Kasumi-1 (cell line): ENCODE data around the gene LASP1NB.
"Not testable (repeated sequence)": the region's sequence is repeated elsewhere in the genome, so short reads cannot be mapped to it uniquely, and the experiment has no call there.

Experiments used
- DNase-seq, 2 experiments: peaks; one replicate each; lab custom pipeline; 2025; lab: John Stamatoyannopoulos, UW

LASP1NB gene

DNA sequence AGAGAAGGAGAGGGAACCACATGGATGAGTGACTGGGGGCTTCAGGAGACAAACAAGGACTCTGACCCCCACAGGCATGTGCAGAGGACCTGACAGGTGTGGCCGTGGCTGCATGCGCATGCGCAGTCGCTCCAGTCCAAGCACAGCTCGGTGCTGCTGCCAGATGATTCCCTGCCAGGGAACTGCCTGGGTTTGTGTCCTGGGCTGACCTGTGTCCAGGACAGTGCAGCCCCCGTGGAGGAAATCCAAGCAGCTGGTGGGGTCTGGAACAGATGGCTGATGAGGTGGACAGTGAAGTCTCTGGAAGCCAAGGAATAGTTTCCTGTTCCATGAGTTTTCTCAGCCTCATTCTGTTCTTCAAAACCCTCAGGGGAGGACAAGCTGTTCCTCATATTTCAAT is 28.2 kb upstream of the LASP1NB start:
- no peak for DNase-seq

DNA sequence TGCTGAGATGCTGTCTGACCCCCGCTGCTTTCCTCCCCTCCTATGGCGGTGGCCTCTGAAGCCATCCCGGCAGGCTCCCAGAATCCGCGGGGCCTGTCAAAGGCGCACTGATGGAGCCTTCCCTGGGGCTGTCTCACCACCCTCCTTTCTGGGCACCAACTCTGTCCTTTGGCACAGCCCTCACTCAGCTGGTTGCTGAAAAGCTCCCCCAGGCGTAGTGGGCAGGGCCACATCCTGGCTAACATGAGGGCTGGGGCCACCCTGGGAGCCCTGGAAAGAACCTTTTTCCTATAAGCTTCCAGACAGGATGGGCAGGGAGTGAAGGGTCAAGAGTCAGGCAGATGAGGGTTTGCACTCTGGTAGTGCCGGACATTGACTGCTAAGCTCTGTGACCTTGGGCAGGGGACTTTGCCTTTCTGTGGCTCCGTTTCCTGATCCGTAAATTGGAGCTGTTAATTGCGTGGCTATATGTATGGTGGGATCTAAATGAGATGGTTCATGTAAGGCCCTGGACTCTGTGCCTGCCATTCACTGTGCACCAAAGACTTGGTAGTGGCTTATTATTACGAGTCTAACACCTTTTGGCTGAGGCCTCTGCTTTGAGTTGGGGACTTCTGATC is 27.6 kb upstream of the LASP1NB start:
- no peak for DNase-seq

DNA sequence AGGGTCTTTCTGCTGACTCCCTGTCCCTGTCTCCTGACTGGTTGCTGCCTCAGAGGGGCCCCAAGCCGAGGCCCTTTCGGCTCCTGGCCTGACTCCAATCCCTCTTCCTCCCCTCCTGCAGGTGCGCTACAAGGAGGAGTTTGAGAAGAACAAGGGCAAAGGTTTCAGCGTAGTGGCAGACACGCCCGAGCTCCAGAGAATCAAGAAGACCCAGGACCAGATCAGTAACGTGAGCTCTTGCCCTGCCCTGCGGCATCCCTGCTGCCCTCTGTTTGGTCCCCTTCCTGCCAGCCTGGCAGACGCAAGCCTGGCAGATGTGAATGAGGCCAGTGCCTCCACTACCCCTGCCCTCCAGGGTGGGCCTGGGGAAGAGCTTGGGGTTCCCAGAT is 27.1 kb upstream of the LASP1NB start:
- DNase-seq = peak; percentile 17 to 57

DNA sequence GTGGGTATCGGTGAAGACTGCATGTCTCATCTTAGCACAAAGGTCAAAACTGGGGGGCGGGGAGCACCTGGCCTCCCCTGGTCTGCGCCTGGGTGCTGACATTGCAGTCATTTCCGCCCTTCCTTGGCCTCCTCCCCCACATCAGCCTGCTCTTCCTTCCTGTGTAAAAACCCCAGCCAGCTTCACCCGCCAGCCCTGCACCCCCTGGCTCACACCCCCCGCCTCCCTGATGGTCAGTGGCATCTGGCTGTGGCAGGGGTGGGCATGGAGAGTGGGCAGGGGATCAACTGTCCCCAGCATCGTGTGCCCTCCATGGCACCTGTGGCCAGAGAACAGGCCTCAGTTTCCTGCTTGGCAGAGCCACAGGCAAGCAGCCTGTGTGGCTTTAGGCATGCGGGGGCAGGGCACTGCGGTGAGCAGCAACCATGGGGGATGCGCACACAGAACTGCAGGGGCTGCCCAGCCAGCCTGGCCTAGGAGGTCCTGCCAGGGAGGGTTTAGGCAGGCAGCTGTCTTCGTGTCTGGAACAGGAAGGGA is 26.5 kb upstream of the LASP1NB start:
- DNase-seq = peak; percentile 84 to 92

DNA sequence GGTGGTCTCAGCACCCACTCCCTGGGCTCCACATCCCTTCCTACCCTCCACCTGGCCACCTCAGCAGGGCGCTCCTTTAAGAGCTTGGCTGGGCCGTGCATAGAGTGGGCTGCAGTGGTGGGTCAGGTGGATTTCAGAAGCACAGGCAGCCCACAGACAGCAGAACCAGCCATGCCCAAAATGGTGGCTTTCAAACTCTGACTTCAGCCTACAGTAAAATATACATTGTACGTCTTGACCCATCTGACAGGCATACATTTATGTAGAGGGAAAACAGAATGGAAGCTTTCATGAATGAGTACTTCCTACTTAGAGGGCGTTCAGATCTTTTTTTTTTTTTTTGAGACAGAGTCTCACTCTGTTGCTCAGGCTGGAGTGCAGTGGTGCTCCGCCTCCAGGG is 26.0 kb upstream of the LASP1NB start:
- DNase-seq = no peak

DNA sequence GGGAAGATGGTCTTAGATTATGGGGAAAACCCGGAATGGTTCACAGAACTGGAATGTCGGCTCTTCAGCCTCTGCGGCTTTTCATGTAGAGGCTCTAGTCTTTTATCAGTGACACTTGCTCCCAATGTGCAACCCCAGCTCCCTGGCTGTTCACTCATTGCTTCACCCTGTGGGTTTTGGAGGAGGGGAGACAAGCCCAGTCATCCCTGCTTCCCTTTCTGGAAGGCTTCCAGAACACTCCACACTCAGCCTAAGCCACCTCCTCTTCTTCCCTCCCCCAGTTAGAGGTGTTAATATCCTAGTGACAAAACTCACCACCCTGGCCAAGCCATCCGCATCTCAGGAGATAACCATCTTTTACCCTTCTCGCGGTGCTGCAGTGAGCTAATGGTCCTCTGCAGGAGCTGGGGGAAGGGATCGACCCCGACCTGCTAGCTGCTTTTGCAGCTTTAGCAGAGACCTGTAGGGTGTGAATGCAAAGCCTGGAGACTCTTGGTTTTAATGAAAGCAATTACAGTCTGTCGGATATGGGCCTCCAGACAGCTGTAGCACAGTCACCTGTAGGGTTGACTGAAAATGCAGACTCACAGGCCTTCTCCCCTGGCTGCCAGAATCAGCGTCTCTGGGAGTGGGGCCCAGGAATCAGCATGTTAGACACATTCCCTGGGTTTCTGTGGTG is 24.3 kb upstream of the LASP1NB start:
- DNase-seq = peak; percentile 80 to 87

DNA sequence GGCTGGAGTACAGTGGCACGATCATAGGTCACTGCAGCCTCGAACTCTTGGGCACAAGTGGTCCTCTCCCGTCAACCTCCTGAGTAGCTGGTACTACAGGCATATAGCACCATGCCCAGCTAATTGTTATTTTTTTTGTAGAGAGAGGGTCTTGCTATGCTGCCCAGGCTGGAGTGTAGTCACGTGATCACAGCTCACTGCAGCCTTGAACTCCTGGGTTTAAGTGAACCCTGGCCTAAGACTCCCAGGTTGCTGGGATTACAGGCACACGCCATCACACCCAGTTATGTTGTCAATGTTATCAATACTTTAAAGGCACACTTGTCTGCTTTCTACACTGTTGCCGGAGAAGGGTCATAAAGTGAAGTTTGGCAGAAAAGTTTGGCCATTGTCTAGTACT is 22.0 kb upstream of the LASP1NB start:
- no peak for DNase-seq

DNA sequence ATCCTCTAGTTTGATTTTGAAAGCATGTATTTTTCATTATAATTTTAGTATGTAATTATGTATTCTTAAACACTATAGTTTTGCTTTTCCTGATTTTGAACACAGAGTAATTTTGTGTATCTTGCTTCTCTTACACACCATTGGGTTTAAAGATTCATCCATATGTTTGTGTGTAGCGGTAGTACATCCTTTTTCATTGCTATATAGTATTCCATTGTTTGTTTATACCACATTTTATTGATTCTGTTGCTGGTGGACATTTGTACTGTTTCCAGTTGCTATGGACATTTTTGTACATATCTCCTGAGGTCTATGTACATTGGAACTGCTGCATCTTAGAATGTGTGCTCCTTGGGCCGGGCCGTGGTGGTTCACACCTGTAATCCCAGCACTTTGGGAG is 20.5 kb upstream of the LASP1NB start:
- DNase-seq = no peak

DNA sequence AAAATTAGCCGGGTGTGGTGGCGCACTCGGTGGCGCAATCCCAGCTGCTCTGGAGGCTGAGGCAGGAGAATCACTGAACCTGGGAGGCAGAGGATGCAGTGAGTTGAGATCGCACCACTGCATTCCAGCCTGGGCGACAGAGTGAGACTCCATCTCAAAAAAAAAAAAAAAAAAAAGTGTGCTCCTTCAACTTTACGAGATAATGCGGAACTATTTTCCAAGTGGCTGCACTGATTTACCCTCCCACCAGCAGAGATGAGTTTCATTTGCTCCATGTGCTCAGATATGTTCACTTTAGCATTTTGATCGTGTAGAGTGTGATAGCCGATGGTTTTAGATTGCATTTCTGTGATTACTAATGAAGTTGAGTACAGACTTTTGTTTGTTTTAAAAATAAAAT is 20.0 kb upstream of the LASP1NB start:
- DNase-seq = no peak

DNA sequence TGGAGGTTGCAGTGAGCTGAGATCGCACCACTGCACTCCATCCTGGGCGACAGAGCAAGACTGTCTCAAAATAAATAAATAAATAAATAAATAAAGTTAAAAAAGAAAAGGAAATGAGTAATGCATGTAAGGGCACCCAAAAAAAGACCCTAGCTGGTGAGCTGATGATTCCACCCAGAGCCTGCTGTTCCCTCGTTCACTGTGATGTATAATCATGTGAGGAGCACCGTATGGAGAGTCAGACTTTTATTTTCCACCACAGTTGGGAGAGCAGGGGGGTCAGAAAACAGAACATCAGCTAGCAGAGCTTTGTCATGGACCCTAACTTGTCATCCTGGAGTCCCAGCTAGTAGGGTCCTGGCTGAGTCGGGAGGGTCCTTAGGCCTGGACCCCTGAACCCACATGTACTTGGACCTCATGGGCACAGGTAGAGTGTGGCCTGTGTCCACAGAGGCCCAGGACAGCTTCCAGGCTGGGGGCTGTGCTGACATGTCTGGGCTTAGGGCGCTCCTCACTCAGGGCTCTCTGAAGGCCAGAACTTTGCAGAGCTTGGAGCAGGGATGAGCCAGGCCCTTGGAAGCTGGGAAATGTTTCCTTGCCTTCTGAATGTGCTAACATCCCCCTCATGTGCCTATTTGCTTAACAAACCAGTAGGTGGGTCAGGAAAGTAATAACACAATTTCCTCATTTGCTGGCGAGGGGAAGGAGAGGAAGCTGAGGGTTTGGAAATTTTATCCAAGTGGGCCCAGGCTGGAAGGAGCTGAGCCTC is 18.8 kb upstream of the LASP1NB start:
- DNase-seq = peak in 1 of 2 experiments; percentile 13

DNA sequence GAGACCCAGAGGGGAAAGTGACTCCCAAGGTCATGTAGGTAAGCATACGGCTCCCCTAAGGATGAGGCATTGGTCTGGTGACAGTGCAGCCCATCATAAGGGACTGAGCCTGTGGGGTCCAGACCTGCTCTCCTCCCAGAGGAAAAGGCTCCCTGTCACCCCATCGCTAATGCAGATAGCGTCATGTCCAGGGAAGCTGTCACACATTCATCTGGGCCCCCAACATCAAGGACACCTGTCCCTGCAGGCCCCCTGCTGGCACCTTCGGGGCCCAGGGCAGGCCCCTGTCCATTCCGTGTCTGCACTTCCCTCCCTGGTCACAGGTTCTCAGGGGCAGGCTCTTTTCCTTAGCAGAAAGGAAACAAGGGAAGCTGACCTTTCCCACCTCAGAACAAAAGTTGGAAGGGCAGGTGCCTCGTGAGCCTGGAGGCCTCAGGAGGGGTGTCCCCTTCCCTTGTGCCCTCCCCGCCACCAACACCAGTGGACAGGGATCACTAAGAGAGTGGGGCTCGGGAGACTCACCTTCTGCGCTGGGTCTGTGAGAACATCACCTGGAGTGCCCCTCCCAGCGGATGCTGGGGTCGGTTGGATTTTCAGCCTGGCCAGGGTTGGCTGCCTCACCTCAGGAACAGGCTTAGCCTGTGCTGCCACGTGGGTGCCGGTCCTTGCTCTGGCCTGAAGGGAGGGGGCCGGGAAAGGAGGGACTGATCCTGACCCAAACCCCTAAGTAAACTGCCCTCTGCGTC is 17.3 kb upstream of the LASP1NB start:
- DNase-seq = no peak

DNA sequence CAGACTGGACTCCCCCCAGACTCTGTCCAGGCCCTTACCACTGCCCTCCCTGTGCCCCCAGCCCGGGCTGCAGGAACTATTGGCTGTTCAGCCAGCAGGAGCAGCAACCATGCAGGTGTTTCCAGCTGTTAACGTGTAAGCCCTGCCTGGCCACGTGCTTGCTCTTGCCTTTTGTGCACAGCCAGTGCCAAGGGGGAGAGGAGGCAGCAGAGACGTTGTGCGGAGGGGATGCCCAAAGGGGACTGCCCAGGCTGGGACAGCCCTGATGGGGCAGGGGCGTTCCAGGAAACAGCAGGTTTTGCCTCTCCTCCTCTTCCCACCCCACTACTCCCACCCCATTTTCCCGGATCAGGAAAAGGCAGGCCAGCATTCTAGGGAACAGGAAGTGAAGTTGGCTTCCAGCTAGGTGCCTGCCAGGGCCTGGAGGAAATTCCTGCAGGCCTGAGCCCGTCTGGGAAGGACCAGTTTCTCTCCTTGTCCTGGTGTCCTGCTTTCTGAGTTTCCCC is 16.7 kb upstream of the LASP1NB start:
- DNase-seq = no peak

DNA sequence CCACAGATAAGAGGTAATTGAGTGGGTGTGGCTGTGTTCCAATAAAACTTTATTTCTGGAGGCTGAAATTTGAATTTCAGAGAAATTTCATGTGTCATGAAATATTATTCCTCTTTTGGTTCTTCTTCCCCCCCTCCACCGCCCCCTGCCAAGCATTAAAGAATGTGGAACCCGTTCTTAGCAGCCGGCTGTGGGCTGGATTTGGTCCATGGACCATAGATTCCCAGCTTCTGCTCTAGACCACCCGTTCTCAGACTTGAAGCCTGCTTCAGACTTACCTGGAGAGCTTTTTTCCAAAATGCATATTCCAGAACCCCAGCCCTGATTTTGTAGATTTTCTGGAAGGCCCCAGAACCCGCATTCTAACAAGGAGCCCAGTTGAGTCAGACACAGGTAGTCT is 15.1 kb upstream of the LASP1NB start:
- DNase-seq = no peak

DNA sequence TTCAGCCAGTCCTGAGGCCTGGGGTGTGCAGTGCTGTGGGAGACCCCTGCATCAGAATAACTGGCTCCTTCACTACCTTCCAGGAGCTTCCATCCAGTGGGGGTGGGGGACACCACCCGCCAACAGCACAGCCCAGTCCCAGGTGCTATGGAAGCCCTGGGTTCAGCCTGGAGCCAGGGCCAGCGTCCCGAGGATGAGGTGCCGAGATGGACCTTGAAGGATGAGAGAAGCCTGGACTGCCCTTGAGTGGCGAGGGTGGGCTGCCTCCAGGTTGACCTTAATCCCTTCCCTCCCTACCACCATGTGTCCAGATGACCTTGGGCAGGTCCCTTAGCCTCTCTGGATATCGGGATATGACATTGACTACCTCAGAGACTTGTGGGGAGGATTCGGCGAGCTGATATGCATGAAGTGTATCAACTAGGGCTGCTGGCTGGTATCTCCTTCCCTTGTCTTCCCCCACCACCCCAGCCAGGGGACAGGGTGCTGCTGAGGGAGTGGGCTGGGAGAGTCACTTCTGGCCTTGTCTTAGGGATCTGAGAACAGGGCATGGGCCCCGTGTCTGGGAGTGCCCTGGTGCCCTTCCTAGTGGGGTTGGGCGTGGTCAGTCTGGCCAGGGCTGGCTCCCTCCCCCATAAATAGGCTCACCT is 14.2 kb upstream of the LASP1NB start:
- no peak for DNase-seq

DNA sequence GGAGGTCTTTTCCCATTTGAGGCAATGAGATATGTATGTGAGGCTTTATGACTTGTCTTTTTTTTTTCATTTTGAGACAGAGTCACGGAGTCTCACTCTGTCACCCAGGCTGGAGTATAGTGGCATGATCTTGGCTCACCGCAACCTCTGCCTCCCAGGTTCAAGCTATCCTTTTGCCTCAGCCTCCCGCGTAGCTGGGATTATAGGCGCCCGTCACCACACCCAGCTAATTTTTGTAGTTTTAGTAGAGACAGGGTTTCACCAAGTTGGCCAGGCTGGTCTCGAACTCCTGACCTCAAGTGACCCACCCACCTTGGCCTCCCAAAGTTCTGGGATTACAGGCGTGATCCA is 13.7 kb upstream of the LASP1NB start:
- not testable (repeated sequence) for DNase-seq

DNA sequence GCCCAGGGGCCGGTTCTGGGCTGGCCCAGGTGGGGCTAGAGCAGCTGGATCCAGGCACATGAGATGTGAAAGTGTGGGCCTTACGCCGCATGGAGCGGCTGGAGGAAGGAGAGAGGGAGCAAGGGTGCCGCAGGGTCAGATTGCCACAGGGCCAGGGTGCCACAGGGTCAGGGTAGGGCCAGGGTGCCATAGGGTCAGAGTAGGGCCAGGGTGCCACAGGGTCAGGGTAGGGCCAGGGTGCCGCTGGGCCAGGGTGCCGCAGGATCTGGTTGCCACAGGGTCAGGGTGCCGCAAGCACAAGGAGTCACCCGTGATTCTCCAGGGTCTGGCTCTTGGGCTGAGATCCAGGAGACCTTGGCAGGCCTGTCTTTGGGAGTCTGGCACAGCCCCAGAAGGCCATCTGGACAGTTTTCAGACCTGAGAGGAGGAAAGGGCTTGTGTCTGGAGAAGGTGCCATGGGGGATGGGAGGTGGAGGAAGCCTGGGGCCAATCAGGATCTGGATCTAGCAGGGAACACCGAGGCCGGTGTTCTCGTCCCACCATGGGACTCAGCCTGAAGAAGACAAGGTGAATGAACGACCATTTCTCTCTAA is 13.1 kb upstream of the LASP1NB start:
- DNase-seq = no peak

DNA sequence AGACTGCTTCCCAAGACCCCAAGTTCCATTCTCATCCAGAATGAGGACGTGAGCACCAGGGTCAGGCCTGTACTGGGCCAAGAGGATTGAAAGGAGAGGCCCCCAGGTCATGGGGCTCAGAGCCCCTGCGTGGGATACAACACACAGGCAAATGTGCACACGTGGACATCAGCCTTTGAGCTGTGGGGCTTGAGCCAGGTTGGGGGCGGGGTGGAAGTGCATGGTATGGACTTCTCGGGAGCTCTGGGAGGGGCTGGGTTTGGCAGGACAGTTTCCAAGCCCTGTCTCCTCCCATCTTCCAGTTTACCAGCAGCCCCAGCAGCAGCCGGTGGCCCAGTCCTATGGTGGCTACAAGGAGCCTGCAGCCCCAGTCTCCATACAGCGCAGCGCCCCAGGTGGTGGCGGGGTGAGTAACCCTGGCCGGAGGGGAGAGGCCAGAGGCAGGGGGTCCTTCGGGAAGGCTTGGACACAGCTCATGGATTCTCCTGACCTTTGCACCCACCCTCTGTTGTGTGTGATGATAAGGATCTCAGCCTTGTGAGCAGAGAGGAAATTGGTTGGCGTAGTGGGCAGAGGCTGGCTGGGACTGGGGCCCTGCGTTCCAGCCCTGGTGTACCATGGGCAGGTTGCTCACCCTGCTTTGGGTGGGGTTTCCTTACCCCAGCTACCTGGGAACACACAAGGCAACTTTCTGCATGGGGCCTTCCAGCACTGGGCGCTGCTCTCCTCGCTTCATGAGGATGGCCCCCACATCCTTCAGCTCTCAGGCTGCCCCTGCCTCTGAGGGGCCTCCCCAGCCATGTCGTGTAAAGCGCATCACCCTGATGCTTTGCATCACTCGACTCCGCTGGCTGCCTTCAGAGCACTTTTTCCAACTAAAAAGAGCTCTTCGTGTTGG is 10.4 kb upstream of the LASP1NB start:
- no peak for DNase-seq

DNA sequence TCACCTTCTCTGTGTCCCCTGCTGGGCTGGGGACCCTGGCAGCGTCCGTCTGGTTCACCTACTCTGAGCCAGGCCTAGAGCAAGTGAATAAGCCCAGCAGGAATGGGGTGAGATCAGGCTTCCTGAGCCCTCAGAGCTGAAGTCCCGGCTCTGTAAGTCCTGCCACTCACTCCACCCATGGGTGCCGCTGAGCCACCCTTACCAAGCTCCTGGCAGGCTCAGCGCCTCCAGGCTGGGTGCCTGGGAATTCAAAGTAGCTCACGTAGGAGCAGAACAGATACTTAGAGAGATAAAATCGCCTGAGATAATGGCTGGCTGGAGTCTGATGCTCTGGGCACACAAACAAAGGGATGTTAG is 9.8 kb upstream of the LASP1NB start:
- no peak for DNase-seq

DNA sequence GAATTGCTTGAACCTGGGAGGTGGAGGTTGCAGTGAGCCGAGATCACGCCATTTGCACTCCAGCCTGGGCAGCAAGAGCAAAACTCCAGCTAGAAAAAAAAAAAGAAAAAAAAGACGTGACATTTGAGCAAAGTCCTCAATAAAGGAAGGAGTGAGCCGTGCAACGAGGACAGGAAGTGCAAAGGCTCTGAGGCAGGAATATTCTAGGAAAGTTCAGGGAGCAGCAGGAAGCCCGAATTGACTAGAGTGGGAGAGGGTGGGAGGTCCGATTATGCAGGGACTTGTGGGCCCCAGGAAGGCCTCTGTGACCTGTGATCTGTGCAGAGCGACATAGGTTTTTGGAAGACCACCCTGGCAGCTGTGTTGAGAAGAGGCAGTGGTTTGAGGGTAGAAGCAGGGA is 8.6 kb upstream of the LASP1NB start:
- no peak for DNase-seq

DNA sequence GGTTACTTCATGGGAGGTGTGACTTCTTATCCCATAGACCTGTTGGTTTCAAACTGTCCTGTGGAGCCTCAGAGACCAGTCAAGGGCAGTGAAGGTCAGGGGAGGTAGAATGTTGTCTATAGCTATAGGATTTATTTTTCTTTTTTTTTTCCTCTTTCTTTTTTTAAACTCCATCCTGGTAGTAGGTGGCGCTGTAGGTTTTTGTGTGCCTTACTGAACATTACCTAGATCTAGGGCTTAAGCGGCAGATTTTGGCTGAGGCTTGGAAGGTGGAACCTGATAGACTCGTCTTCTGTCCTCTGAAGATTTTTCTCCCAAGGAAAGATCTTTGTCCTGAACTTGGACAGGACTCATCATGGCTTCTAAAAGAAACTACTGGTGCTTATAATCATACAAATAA is 8.2 kb upstream of the LASP1NB start:
- no peak for DNase-seq
